Non-pigmented ciliary epithelial cell (primary cell): ENCODE measurements around the gene PRKG1.

ENCODE experiments used
- DNase-seq: peaks from one replicate; pipeline ENCODE4 v3.0.0-alpha.2; 2010; ENCODE audit warnings: low read depth

Gene PRKG1

DNA sequence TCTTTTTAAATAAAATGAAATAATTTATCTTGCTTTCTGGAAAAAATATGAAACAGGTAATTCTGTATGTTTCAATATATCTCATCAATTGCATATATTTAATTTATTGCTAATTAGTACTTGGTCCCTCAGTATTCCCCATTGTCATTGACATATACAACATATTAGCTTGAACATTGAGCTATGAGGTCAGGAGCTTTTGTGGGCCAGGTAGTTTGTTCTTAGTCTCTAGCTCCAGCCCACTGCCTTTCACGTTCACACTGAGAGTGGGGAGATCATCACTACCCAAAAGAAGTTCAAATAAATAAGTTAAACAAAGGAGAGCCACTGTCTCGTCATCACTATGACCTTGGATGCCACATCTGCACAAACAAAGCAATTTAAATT lies 1185.1 kb downstream of the PRKG1 start:
- DNase-seq: no peak

DNA sequence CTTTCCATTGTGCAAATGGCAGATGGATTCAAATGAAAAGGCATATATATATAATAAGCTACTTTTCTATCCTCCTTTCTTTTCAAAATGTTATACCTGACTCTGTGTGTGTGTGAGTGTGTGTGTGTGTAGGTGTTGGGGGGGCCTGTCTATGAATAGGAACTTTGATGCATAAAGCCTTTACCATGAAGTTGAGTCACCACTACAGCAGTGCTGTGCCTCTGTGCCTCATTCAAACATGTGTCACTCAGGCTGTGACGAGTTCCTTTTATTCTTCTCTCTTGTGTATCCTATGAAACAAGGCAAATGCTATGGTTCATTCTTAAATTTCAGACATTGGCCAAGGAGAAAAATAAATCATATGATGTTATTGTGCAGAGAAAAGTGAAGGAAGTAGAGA lies 1187.1 kb downstream of the PRKG1 start:
- no peak for DNase-seq

DNA sequence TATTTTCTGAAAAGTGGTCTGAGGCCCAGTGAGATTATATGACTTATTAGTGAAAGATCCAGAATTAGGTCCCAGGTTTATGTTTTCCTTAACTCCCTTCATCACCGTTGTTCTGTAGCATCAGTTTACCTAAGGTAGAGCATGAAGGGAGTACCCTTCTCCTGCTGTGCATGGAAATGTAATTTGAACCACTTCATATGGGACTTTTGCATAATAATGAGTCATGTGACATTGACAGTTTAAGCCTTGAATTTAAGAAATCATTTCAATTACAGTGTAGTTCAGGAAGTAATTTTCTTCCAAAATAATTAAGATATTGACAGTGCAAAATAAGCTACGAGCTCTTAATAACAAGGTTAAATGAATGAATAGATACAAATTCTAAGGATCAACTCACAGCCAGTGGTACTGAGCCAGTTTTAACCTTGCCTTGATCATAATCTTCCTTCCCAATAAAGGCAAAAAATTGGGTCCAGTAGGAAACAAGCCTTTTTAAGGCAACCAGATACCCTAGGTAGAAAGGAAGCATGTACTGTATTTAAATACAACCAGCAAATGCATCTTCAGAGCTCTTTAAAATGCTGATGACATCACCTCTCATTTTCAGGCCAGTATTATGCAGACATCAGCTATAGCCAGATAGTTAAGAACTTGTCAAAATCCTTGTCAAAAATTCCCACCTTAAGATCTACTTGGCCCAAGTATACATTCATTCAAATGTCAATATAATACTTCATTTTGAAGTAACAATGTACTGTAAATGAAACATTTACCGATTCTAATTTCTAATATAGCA lies 1191.0 kb downstream of the PRKG1 start:
- DNase-seq: no peak

DNA sequence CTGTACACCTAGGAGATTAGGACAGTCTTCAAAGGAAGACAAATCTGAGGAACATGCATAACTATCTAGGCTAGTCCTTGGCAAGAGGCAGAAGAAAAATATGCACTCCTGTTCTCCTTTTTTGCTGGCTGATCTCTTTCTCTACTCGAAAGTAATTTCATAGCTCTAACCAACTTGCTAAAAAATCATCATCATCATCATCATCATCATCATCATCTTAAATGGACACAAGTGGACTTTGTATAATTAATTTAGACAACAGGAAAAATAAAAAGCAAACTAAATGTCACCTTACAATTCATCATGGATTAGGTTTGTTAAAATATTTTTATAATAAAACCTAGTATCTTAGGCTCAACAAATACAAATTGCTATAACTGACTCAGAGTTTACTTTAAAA lies 1192.6 kb downstream of the PRKG1 start:
- DNase-seq: no peak

DNA sequence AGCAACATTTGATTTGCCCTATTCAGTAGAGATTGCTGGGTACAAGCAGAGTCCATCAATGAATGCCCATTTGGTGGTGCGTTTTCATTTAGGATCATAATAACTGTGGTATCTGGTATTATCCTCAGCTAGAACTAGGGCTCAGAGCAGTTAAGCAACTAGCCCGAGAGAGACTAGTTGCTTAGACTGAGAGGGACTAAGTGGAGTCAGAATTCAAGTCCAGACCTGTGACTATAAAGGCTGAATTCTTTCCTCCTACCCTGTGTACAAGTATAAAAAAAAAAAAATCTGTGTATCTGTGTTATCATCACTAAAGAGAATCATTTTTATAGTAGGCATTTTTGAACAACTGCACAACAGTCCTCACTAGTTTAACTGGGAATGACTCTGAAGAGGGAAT lies 1194.5 kb downstream of the PRKG1 start:
- DNase-seq: no peak

DNA sequence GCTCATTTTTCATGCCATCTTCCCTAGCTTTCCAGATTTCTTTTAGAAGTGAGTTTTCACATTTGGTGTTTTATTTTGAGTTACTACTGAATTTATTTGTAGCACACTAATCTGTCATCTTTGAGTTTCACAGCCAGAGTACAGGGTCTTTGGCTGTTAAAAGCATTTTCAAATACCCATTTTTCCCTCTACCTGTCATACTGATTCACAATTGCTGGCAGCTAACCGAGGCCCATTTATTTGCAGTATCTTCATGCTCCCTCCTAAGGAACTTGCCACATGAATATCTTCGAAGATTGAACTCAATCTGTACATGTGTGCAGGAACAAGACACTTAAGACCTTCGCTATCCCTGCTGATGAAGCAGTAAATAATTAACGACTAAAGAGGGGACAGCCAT lies 1194.9 kb downstream of the PRKG1 start:
- DNase-seq: no peak

DNA sequence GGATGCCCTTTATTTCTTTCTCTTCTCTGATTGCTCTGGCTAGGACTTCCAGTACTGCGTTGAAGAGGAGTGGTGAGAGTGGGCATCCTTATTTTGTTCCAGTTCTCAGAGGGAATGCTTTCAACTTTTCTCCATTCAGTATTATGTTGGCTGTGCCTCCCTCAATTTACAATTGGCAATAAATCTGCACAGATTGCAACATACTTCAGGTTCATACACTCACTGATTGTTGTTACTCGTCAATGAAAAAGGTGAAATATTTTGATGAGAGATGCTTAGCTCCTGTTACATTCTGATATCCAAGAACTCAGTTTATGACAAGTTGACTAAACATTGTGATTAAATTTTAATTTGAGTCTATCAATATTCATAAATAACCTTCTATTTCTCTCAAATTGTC lies 1201.9 kb downstream of the PRKG1 start:
- no peak for DNase-seq

DNA sequence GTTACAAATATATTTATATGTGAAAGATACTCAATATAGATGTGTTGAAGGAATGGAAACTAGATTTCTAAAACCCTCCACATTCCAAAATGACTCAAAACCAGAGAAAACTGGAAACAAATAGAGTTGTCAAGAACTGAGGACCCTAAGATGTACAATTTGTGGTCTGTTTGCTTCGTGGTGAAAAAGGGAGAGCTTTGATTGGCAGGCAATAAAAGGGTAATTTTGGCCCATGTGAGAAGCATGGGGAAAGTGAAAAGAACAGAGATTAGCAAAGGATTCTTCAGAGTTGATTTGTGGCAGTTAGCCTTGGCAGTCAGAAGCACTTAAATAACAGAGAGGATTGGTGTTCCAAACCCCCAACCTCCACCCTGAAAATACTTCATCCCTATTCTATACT lies 1202.7 kb downstream of the PRKG1 start:
- no peak for DNase-seq

DNA sequence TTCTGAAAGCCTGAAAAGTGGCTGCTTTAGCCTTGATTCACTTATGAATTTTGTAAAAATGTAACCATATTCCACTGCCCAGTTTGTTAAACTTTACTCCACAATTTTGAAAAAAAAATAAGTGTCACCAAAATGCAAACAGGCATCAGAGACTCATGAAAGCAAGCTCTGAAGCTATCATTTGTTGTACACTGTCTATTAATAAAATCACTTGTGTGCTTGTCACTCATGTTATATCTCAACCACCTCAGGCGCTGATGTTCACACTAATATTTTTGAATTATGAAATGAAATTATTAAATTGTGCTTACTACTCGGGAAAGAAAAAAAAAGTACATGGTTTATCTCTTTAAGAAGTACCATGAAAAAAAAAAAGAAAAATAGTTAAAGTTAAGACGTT lies 1205.3 kb downstream of the PRKG1 start:
- DNase-seq: no peak

DNA sequence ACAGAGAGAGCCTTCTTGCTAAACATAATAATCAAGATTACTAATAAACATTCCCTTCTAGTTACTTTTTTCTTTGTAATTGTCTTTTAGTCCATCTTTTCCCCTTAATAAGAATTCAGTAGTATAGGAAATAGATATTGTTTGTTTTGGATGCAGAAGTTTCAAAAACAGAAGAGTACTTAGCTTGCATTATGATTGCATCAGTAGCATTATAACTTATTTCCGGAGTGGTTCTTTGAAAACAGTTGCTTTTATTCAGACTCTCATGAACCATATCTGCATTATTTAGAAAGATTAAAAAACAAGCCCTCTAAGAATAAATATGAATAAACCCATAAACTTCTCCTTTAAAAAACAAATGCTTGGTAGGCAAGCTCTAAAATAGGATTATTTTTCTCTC lies 1205.8 kb downstream of the PRKG1 start:
- DNase-seq: no peak

DNA sequence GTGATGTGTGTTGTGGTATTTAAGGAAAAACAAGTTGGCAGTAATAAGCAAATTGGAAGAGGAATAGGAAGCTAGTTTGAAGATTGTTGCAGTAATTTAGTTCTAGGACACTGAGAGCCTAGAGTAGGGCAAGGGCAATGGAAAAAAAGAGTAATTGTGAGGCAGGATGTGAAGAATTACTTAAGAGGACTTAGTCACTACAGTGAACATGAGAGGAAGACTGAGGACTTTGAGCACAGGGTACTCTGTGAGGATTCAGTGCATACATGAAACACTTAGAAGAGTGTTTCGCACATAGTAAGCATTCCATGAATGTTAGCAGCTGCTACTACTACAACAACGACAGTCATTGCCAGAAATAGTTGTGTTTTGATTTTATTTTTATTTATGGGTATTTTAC lies 1208.9 kb downstream of the PRKG1 start:
- no peak for DNase-seq

DNA sequence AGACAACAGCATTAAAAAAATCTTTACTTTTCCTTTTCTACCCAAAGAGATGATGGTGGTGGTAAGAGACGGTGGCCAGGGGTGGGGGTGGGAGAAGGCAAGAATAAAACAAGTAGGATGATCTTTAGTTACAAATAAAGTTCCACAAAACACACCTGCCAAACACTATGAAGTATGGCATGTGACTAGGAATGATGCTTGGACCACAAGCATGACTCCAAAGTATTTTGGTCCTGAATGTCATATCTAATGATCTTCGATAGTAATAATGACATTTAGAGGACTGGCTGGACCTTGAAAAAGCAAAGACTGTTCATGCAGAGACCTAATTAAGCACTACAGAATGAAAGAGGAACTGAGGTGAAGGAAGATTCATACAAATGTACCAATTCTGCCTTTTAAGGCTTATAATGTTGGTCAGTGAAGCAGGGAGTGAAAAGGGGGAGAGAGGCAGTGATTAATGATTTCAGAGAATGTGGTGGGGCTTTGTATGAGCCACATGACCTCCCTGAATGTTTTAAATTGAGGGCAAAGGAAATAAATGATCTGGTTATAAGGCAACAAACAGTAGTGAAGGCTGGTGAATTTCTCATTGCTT lies 1210.2 kb downstream of the PRKG1 start:
- no peak for DNase-seq

DNA sequence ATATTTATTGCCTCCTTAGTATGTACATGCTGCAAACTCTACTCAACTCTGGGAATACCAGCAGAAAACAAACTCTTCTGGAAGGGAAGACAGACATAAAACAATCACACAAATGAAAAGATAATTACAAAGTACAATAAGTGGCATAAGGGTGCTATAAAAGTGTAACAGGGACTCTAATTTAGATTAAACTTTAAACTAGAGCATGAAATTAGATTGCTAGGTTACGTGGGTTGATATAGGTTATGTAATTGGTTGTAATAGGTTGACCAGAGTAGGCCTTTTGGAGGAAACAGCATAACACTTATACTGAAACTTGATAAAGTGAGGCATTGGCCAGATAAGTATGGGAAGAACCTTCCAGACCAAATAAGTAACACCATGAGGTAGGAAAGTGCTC lies 1213.6 kb downstream of the PRKG1 start:
- DNase-seq: no peak

DNA sequence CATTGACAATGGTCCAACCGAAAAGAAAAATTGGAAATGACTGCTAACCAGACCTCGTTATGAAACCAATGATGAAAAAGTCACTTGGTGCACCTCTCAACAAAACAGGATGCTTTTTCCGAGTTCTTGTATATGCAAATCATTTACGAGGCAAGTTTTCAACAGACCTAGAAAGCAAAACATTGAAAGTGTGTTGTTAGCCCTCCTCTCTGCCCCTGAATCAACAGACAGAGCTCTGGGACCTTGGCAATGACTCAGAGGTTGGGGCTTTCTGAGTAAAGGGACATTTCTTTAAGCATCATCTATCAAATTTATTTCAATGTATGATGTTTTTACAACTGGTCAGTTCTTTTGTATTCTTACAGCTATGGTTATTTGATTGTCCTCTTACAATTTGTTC lies 1223.5 kb downstream of the PRKG1 start:
- DNase-seq: no peak

DNA sequence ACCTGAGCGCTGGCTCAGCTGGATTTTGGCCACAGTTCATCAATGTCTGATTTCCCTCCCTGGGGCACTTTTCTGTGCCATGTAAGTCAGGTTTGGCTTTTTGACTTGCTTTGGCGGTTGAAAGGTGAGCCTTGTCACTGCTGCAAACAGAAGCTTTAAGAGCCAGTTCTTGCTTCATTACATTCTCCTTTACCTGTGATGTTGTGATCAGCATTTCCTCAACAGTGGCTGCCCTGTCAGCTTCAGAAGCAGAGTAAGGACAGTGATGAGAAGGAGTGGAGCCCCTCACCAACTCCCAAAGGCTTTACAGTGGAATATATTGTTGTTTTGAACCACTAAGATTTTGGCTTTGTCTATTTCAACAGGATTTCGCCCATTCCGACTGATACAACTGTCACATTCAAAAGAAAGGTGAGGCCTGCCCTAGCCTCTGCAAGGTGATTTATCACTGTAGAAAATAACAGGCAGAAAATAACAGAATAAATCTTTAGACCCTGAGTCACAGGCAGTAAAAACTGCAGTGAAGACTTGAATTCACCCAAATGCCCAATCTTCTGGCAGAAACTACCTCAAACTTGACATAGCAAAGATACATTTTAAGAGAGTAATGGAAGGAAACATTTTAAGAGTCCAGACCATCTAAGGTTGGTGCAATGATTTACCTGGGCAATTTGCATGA lies 1226.5 kb downstream of the PRKG1 start:
- no peak for DNase-seq

DNA sequence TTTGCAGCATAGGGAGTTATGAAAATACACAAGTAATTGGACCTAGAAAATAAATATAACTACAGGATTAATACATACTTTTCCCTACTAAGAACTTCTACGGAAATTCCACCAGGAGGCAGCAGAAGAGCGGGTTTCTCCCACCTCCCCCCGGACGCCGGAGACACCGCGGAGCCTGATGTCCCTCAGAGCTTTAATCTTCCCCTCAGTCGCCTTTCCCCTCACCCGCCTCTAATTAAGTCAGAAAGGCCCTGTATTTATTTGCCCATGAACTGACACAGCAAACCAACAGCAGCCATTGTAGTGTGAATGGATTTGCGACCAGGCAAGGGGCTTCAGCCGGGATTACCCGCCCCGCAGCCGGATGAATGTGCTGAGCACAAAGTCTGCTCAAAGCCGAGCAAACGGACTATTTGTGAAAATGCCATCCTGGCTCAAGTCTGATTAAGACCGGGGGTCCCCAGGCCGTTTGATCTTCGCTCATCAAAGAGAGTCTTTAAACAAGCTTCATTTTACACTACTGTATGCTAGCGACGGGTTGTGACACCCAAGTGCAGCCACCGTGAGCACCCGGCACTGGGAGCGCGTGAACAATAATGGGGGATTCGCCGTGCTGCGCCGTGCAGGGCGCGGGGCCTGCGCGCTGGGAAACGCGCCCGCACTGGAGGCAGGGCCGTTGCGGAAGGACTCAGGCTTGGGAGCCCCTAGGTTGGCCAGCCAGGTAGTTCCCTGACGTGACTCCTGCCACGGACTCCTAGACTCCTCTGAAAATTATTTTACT lies 1234.2 kb downstream of the PRKG1 start:
- peak; percentile 60 for DNase-seq

DNA sequence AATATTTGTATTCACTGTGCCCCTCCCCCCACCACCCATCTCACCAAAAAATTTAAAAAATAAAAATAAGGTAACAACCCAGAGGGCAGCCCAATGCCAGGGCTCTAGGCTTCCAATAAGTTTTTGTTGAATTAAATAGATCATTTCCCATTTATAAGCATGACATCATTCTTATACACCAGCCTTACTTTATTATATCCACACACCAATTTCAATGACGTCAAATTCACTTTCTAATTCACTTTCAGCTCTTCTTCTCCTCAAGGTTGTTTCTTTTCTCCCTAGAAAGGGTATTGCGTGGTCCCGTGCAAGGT lies 1238.6 kb downstream of the PRKG1 start:
- DNase-seq: no peak

DNA sequence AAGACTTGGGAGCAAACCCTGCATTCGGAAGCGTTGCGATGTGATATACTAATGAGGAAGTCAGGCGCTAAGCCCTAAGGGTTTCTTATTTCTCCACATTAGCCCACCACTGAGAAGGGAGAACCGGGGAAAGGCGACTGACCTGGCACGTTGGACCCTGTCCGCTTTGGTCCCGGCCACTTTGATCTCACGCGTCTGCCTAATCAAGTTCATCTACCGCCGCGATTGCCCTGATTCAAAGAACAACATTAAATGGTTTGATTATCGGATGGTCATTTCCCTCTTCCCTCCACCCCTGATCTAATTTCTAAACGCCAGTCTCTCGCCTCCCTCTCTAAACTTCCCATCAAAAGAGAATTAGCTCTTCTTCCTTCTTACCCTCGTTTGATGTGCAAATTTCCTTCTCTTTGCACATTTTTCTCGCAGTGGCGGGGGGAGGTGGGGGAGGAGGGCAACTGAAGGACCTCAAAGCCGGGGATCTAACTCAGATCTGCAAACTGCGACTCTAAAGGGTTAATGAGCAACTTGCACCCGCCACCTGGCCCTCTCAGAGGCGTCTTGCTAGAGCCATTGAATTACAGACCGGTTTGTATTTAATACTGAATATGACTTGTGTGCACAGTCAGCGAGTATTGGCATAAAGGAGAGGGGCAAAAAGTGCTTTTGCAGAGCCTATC lies 1239.1 kb downstream of the PRKG1 start:
- DNase-seq: no peak

DNA sequence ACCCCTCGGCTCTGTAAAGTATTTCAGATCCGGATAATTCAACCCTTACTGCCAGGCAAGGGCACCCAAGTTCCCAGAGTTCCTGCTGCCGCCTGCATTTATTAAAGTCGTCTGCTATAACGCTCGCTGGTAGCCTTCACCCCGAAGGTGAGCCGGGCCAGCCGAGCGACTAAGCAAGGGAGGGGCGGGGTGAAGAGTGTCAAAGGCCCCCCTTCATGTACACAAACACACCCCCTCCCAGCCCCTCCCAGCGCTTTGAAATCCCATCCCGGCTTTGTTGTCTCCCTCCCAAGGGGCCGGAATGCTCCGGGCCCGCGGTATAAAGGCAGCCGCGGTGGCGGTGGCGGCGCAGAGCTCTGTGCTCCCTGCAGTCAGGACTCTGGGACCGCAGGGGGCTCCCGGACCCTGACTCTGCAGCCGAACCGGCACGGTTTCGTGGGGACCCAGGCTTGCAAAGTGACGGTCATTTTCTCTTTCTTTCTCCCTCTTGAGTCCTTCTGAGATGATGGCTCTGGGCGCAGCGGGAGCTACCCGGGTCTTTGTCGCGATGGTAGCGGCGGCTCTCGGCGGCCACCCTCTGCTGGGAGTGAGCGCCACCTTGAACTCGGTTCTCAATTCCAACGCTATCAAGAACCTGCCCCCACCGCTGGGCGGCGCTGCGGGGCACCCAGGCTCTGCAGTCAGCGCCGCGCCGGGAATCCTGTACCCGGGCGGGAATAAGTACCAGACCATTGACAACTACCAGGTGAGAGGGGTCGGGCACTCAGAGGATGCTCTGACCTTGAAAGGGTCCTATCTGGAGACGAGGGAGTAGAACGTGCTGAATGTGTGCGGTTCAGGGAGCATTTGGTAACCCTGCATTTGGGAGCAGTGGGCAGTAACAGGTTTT lies 1239.9 kb downstream of the PRKG1 start, which contains the start of gene DKK1:
Gene DKK1, plus strand, starts transcription at position 349 of the 889 bp plus-strand sequence. Its CDS starts 154 bp downstream, at position 503.
- DNase-seq: no peak

DNA sequence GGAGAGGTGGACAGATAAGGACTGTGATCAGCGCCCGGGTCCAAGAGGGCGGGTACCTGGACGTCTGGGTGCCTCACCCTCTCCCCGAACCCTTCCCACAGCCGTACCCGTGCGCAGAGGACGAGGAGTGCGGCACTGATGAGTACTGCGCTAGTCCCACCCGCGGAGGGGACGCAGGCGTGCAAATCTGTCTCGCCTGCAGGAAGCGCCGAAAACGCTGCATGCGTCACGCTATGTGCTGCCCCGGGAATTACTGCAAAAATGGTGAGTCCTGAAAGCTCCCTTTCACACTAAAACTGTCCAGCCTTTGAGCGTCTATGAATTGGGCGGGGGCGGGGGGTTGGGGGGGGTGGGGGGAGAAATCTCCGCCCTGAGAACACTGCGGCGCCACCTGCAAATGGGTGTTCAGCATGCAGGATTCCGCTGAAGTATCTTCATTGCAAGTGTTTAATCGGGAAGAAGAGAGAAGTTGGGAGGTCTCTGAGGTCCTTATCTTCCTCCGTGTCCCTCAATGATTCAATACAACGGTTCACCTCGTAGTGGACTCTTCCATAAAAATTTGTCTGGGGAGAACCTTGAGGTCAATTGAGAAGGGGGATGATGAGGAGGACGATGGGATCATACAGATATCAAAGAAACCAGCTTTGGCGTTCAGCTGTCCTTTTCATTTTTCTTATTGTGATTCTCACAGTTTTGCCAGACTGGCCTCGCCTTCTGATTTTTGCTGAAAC lies 1240.7 kb downstream of the PRKG1 start:
- DNase-seq: no peak
